SH-SY5Y (cell line): Measurements from ENCODE around the gene MEIS1.

Source experiments
- GATA2 ChIP-seq: IDR thresholded peaks from 2 replicates; pipeline ENCODE4 v1.6.1; 2011; ENCODE audit warnings: mild to moderate bottlenecking, low read depth, low read length
- GATA3 ChIP-seq: IDR thresholded peaks from 2 replicates; pipeline ENCODE4 v1.6.1; 2011; ENCODE audit warnings: low read depth, mild to moderate bottlenecking, low read length, moderate library complexity

MEIS1 gene

DNA sequence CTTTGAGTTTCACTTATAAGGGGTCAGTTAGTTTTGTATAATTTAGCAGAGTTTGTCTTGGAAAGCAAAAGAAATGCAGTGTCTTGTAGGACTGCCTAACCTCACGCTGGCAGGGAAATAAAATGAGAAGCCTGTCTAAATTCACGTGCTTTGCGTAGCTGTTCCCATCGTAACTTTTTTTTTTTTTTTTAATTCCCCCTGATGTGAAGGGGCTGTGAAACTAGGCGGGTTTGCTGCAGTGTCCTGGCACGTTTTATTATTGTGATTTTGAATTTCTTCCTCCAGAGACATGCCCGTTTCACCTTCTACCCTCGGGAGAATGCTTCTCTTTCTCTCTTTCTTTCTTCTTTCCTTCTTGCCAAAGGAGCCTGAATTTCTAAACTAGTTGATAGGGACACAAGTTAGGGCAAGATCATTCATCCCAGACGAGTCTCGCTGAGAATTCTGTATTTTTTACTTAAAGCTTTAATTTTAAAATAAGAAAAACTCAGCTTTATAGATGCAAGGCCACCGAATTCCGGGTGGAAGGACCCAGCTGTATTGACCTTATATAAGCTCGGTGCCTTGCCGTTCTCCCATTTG lies 2.3 kb downstream of the MEIS1 start:
- TF ChIP-seq GATA2, result no peak
- no peak for TF ChIP-seq GATA3

- no peak for TF ChIP-seq GATA2
- no peak for TF ChIP-seq GATA3
Measured at GRCh38 chr2:66437691-66438497, 3.0 kb downstream of the MEIS1 start.

- TF ChIP-seq GATA3, result no peak
- TF ChIP-seq GATA2, result no peak
Measured at GRCh38 chr2:66438498-66438833, 3.5 kb downstream of the MEIS1 start.

DNA sequence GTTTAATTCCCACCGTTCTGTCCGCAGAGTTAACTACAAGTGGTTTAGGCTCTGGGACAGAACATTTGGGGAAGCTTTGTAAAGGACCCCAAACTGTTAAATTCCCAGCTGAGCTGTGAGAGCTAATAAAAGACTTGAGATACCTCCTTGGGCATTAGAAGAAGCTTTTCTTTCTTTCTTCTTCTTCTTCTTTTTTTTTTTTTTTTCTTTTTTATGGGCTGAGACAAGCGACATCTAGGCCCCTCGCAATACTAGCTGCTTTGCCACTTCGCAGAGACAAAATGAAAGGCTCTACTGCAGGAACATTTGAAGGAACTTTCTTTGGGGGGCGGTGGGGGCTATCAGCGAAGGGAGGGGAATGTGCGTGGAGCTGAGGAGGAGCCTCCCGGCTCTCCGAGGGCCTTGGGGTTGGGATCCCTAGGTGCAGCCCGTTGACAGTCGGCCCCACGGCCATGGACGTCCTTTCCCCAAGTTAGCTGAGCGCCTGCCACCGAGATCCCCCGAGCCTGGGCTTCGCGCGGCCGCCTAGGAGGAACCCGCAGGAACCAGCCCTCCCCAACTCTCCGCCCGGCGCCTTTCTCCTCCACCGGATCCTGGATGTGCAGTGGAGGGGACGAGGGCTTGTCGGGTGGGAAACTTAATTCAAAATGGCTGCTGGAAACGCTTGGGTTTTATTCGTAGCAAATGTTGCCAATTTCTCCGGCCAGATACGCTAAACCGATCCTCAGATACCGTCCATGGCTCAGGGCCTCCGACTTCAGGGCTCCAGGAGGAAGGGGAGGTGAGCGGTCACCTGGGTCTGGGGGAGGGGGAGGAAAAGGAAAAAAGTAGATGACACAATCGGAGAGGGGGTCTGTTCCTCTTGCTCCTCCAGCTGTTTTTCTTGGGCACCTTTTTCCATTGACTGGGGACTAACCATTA lies 4.2 kb downstream of the MEIS1 start:
- TF ChIP-seq GATA2 (no peak), GATA3 (no peak)

DNA sequence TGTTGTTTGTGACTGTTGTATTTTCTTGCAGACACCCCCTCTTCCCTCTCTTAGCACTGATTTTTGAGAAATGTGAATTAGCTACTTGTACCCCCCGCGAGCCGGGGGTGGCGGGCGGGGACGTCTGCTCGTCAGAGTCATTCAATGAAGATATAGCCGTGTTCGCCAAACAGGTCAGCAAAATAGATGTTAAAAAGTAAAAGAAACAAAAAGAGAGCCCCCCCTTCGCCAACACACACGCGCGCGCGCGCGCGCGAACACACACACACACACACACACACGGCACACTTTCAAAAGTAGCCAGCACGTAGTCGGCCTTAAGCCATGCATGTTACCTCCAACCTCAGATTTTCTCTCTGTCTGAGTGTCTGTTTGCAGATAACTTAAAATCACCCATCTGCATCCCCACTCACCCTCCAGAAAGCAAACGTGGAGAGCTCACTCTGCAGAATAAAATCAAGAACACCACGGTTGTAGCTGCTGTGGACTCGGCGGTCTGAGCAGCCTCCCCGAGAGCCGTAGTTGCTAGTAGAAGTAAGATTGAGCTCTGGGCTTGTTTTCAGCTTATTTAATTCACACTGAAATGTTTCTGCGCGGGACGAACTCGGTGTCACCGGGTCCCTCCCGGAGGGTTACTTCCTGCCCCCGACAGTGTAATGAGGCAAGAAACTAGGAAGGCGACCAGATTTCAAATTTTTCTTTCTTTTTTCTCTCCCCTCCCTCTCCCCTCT lies 5.1 kb downstream of the MEIS1 start:
- TF ChIP-seq GATA2 (no peak), GATA3 (no peak)

DNA sequence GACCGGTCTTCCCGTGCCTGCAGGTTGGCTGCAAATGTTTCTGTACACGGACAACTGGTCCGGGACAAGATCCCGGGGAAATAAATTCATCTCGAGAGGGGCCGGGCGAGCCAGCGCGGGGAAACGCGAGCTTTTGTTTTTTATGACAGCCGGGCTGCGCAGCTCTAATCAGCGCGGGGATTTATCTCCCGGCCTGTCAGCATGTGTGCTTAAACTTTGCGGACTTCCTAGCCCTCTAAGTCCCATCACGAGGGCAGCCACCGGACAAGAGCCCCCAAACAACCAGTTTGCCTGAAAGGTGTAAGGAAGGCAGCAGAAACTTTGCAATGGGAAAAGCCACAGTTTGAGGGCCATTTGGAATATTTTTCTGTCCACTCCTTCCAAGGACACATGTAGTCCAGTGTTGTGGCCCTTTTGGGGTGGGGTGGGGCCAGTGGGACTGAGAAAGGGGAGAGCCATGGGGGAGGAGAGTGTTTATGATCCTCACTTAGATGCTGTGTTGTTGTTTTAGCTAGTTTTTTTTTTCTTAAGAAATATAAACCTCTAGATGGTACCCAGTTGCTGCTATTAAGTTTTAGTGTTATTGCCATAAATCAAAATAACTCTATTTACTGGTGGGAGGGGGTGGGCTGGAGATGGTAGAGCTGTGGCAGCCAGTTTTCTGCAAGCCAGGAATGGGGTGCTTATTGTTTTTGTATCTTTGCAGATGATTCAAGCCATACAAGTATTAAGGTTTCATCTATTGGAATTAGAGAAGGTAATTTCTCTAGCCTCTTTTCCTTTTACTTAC lies 6.0 kb downstream of the MEIS1 start:
- TF ChIP-seq GATA3 (no peak), GATA2 (no peak)

GRCh38 chr2:66441581-66442320 lies 6.8 kb downstream of the MEIS1 start:
- TF ChIP-seq GATA3 (no peak), GATA2 (no peak)

GRCh38 chr2:66442516-66443185 lies 7.7 kb downstream of the MEIS1 start:
- no peak for TF ChIP-seq GATA3
- no peak for TF ChIP-seq GATA2

DNA sequence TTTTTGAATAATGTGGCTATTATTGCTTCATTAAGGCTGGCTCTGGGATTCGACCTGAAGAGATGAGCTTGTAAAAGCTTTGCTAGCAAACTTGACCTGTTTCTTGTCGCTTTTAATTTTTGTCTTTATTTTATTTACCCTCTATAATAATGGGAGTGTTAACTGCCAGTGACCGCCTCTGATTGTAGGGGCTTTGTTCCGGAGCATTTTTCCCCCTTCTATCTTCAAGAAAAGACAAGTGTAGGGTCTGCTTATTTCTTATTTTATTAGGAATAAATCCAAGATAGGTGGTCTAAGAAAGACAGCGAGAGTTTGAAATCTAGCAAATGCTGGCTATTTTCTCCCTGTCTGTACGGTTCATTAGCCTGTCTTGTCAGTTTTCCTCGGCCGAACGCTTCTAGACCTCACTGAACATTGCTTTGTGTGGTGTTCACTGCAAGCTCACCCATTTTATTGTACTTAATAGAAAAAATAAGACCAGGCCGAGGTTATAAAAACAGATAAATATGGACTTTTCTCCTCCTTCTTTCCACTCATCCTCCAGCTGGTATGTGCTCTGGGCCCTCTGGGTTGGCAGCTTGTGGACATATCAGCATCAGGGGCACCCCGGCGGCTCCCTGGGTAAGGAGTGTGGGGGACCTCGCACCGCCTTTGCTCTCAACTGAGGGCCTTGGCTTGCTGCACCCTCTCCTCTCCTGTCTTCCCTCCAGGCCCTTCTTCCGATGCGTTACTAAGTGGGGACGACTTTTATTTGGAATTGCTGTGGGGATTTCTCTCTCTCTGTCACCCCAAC lies 8.5 kb downstream of the MEIS1 start:
- TF ChIP-seq GATA2, result no peak

DNA sequence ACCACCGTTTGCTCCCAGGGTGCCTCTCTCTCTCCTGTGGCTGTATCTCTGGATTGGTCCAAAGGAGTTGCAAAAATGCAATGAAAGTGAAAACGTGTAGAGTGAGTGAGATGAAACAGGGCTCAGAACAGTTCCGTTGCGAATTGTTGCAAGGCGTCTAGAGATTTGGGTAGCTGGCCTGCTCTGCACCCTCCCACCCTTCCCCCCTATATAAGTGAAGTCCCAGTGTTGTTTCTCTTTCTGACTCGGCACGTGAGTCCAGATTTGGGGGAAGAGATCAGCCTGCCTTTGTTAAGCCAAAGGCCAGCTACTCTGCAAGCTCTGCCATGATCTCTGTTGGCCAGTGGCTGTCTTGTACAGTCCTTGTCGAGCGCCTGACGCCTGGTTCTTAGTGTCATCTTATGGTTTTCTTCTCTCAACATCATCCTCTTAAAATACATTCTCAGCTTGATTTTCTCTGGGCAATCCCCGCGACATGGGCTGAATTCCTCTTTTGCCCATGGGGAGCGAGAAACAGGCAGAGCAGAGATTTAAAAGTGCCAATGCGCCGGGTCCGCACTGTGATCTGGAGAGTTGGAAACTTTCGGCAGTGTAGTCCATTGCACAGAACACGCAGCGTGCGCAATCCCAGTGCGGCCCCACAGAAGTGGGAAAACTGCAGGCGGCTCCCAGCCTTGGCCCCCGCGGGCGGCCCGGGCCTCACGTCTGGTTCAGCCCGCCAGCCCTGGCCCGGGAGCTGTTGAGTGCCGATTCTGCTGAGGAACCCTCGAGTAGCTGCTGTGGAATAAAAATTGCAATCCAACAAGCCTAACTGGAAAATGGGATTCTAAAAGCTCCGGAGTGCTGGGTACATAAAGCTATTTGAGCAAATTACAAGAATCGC lies 9.3 kb downstream of the MEIS1 start:
- TF ChIP-seq GATA3 (no peak), GATA2 (no peak)
